ENCODE measurements around the gene ATP6V1D.
"Not testable (repeated sequence)": the region's sequence is repeated elsewhere in the genome, so short reads cannot be mapped to it uniquely, and the experiment has no call there.

The ATP6V1D gene

GRCh38 chr14:67359775-67360469 lies at the start of gene ATP6V1D, which contains the start of gene EIF2S1:
TSS of gene ATP6V1D (minus strand) at chr14:67359804. CDS start at chr14:67359698, 106 bp downstream.
TSS of gene EIF2S1 (plus strand) at chr14:67360328. CDS start at chr14:67364768, 4,440 bp downstream.
- TF ChIP-seq MAX (IDR thresholded peaks at IDR 0.05; ENCODE audit: low read depth, low read length) (peak; percentile 82), MYC (IDR thresholded peaks at IDR 0.05; ENCODE audit: low read depth, low read length) (peak; percentile 91), POLR2A (IDR thresholded peaks at IDR 0.05; ENCODE audit: extremely low read depth, insufficient read length) (peak; percentile 87), CTCF (IDR thresholded peaks at IDR 0.05; ENCODE audit: low read depth, low read length) (peak; percentile 87)
- peak; percentile 99 for DNase-seq (ENCODE audit: low read depth)
- H3K4me3 ChIP-seq (ENCODE audit: low read depth, low read length): peak within 1 kb of the TSS; percentile 96

- not testable (repeated sequence) for DNase-seq (ENCODE audit: low read depth); H3K4me3 ChIP-seq (ENCODE audit: low read depth, low read length)
Observed at GRCh38 chr14:67408122-67408801, 48.7 kb upstream of the ATP6V1D start.

GRCh38 chr14:67405771-67406170 lies 46.2 kb upstream of the ATP6V1D start:
- no peak overlapping the region for H3K4me3 ChIP-seq (ENCODE audit: low read depth, low read length)
- no peak for DNase-seq (ENCODE audit: low read depth)
- TF ChIP-seq MYC (IDR thresholded peaks at IDR 0.05; ENCODE audit: low read depth, low read length) (no peak), MAX (IDR thresholded peaks at IDR 0.05; ENCODE audit: low read depth, low read length) (no peak), POLR2A (IDR thresholded peaks at IDR 0.05; ENCODE audit: extremely low read depth, insufficient read length) (no peak), CTCF (IDR thresholded peaks at IDR 0.05; ENCODE audit: low read depth, low read length) (no peak)

GRCh38 chr14:67400434-67400833 lies 40.8 kb upstream of the ATP6V1D start:
- DNase-seq (ENCODE audit: low read depth): no peak
- TF ChIP-seq POLR2A (IDR thresholded peaks at IDR 0.05; ENCODE audit: extremely low read depth, insufficient read length): no peak
- TF ChIP-seq MYC (IDR thresholded peaks at IDR 0.05; ENCODE audit: low read depth, low read length): no peak
- no peak for TF ChIP-seq MAX (IDR thresholded peaks at IDR 0.05; ENCODE audit: low read depth, low read length)
- TF ChIP-seq CTCF (IDR thresholded peaks at IDR 0.05; ENCODE audit: low read depth, low read length): no peak
- no peak overlapping the region for H3K4me3 ChIP-seq (ENCODE audit: low read depth, low read length)

GRCh38 chr14:67397536-67397935 lies 37.9 kb upstream of the ATP6V1D start:
- TF ChIP-seq MYC (IDR thresholded peaks at IDR 0.05; ENCODE audit: low read depth, low read length) (no peak), CTCF (IDR thresholded peaks at IDR 0.05; ENCODE audit: low read depth, low read length) (no peak), POLR2A (IDR thresholded peaks at IDR 0.05; ENCODE audit: extremely low read depth, insufficient read length) (no peak), MAX (IDR thresholded peaks at IDR 0.05; ENCODE audit: low read depth, low read length) (no peak)
- no peak for DNase-seq (ENCODE audit: low read depth)
- H3K4me3 ChIP-seq (ENCODE audit: low read depth, low read length): no peak overlapping the region

GRCh38 chr14:67396381-67396970 lies 36.9 kb upstream of the ATP6V1D start:
- no peak for TF ChIP-seq CTCF (IDR thresholded peaks at IDR 0.05; ENCODE audit: low read depth, low read length)
- TF ChIP-seq MAX (IDR thresholded peaks at IDR 0.05; ENCODE audit: low read depth, low read length): no peak
- TF ChIP-seq POLR2A (IDR thresholded peaks at IDR 0.05; ENCODE audit: extremely low read depth, insufficient read length): no peak
- TF ChIP-seq MYC (IDR thresholded peaks at IDR 0.05; ENCODE audit: low read depth, low read length): no peak
- H3K4me3 ChIP-seq (ENCODE audit: low read depth, low read length): no peak overlapping the region
- DNase-seq (ENCODE audit: low read depth): no peak
